ENCODE data around the gene DKC1. TPM values are rescaled to one million over a fixed set of nuclear protein-coding genes. Genes with fewer than 3 reads are reported as not detected.

Gene DKC1
- total and polyA plus RNA-seq, 2 experiments from 2014 or later = 120 to 165 TPM

DNA sequence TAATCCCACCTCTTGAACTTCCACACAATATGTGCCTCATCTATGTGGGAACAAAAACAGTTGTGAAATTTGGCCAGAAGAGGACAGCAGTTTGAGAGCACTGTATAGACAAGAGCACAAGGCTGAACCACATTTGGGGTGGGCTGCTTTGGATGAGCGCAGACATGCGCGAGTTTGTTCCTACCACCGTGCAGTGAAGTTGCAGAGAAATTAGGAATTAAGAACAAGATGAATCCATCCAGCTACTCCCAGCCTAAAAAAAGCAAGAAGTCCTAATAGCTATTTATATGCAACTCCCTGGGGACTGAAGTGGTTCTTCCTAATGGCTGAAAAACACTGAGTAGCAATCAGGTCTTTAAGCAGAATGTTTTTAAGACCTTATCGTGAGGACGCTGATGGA is 12.8 kb upstream of the DKC1 start:
- ATAC-seq = no peak
- Histone ChIP-seq H3K4me1 (ENCODE audit: insufficient read depth) (peaks cover 4% of the 10 kb centered on the region; the same call in 1 of the 2 replicates), H3K27me3 (ENCODE audit: insufficient read depth) (peaks cover 39% of the 10 kb centered on the region), H4K20me1 (replicated peaks; ENCODE audit: insufficient read depth) (no peaks in the 10 kb centered on the region), H3K27ac (ENCODE audit: low read depth) (no peak overlapping the region), H2AFZ (no peak overlapping the region), H3F3A (replicated peaks; ENCODE audit: low read depth) (no peaks in the 10 kb centered on the region), H3K36me3 (ENCODE audit: insufficient read depth) (no peaks in the 10 kb centered on the region), H3K9me2 (ENCODE audit: insufficient read depth) (no peaks in the 10 kb centered on the region), H3K4me3 (peak overlapping the region; percentile 55), H3K79me2 (replicated peaks; ENCODE audit: insufficient read depth) (no peaks in the 10 kb centered on the region), H3K4me2 (peak overlapping the region; percentile 78)
- Mint-ChIP-seq H3K9me3 (no peaks in the 10 kb centered on the region), H3K4me1 (peaks cover 9% of the 10 kb centered on the region), H3K27ac (no peak overlapping the region), H3K27me3 (ENCODE audit: insufficient read depth, low read depth, poor library complexity) (peaks cover 33% of the 10 kb centered on the region), H3K4me3 (peak overlapping the region; percentile 57; the same call in 2 of the 3 replicates), H3K36me3 (ENCODE audit: low read depth) (no peaks in the 10 kb centered on the region)
- TF ChIP-seq JUNB (IDR thresholded peaks at IDR 0.05; ENCODE audit: unreplicated experiment) = no peak
- no peak for TF ChIP-seq ZNF331 (CRISPR knock-in tag; IDR thresholded peaks at IDR 0.05; ENCODE audit: low read depth)
- no peak for TF ChIP-seq CTCF (conservative IDR thresholded peaks at IDR 0.05; ENCODE audit: low read depth in 2 of 2)
- no peak for TF ChIP-seq EZH2phosphoT487 (IDR thresholded peaks at IDR 0.05; ENCODE audit: unreplicated experiment)
- TF ChIP-seq ZNF462 (CRISPR knock-in tag; IDR thresholded peaks at IDR 0.05) = no peak
- no peak for TF ChIP-seq ZNF114 (CRISPR knock-in tag; IDR thresholded peaks at IDR 0.05)
- TF ChIP-seq ETS1 (IDR thresholded peaks at IDR 0.05) = no peak
- no peak for TF ChIP-seq CREB1 (CRISPR knock-in tag; IDR thresholded peaks at IDR 0.05; ENCODE audit: low read depth)
- TF ChIP-seq NANOG (IDR thresholded peaks at IDR 0.05; ENCODE audit: borderline replicate concordance) = no peak
- TF ChIP-seq, protein P1, sequence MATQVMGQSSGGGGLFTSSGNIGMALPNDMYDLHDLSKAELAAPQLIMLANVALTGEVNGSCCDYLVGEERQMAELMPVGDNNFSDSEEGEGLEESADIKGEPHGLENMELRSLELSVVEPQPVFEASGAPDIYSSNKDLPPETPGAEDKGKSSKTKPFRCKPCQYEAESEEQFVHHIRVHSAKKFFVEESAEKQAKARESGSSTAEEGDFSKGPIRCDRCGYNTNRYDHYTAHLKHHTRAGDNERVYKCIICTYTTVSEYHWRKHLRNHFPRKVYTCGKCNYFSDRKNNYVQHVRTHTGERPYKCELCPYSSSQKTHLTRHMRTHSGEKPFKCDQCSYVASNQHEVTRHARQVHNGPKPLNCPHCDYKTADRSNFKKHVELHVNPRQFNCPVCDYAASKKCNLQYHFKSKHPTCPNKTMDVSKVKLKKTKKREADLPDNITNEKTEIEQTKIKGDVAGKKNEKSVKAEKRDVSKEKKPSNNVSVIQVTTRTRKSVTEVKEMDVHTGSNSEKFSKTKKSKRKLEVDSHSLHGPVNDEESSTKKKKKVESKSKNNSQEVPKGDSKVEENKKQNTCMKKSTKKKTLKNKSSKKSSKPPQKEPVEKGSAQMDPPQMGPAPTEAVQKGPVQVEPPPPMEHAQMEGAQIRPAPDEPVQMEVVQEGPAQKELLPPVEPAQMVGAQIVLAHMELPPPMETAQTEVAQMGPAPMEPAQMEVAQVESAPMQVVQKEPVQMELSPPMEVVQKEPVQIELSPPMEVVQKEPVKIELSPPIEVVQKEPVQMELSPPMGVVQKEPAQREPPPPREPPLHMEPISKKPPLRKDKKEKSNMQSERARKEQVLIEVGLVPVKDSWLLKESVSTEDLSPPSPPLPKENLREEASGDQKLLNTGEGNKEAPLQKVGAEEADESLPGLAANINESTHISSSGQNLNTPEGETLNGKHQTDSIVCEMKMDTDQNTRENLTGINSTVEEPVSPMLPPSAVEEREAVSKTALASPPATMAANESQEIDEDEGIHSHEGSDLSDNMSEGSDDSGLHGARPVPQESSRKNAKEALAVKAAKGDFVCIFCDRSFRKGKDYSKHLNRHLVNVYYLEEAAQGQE (IDR thresholded peaks at IDR 0.05; ENCODE audit: unreplicated experiment) = no peak
- TF ChIP-seq EZH2 (IDR thresholded peaks at IDR 0.05; ENCODE audit: low read depth, unreplicated experiment) = no peak
- TF ChIP-seq STAT1 (IDR thresholded peaks at IDR 0.05; ENCODE audit: unreplicated experiment) = no peak
- no peak for TF ChIP-seq POLR2AphosphoS5 (IDR thresholded peaks at IDR 0.05; ENCODE audit: low read depth)
- no peak for DNase-seq (ENCODE audit: low spot score)

Measured in GM23338 (cell line).